HepG2 (cell line): ENCODE measurements around the gene NDUFAF8. TPM values are rescaled to one million over a fixed set of nuclear protein-coding genes. Genes with fewer than 3 reads are reported as not detected.
A peak's percentile ranks its signal among the peaks of the same experiment; 100 is the strongest.

Source experiments
- CCAR2 ChIP-seq: fragments of 200-400 bp; formaldehyde crosslinking; optimal IDR thresholded peaks from 2 replicates; pipeline ENCODE3; 2018; ENCODE audit warnings: low read depth, mild to moderate bottlenecking, low read length, moderate library complexity
- JARID2 ChIP-seq: sonication (generic); formaldehyde crosslinking; IDR thresholded peaks from 2 replicates; pipeline ENCODE4 v1.8.1; 2023; ENCODE audit warnings: missing genetic modification reagents, inconsistent platforms; ENCODE audit not compliant: insufficient replicate concordance
- MZF1 ChIP-seq: sonication (generic); formaldehyde crosslinking; IDR thresholded peaks from 2 replicates; pipeline ENCODE4 v1.8.1; 2023; ENCODE audit warnings: mild to moderate bottlenecking, missing genetic modification reagents, borderline replicate concordance
- NFE2L1 ChIP-seq: sonication (generic); formaldehyde crosslinking; IDR thresholded peaks from 2 replicates; pipeline ENCODE4 v1.4.0; 2020; ENCODE audit warnings: missing genetic modification reagents, mild to moderate bottlenecking, borderline replicate concordance
- NFE2L2 ChIP-seq: fragments of 150-350 bp; IDR thresholded peaks from 2 replicates; pipeline ENCODE4 v1.6.1; 2014; ENCODE audit warnings: low read length
- POLR2AphosphoS5 ChIP-seq: IDR thresholded peaks from 2 replicates; pipeline ENCODE4 v1.6.1; 2012; ENCODE audit warnings: low read depth, low read length
- STAG1 ChIP-seq: sonication (generic); formaldehyde crosslinking; IDR thresholded peaks from 2 replicates; pipeline ENCODE4 v1.4.0; 2020; ENCODE audit warnings: missing genetic modification reagents
- TAF1 ChIP-seq: sonication (generic); formaldehyde crosslinking; IDR thresholded peaks from 2 replicates; pipeline ENCODE4 v1.4.0; 2020; ENCODE audit warnings: missing genetic modification reagents
- TBX2 ChIP-seq: sonication (generic); formaldehyde crosslinking; IDR thresholded peaks from 2 replicates; pipeline ENCODE4 v1.5.0; 2020; ENCODE audit warnings: missing genetic modification reagents, mild to moderate bottlenecking, borderline replicate concordance
- ZNF142 ChIP-seq: sonication (generic); formaldehyde crosslinking; IDR thresholded peaks from 2 replicates; pipeline ENCODE4 v1.4.0; 2020; ENCODE audit warnings: missing genetic modification reagents
- ZNF33B ChIP-seq: sonication (generic); formaldehyde crosslinking; IDR thresholded peaks from 2 replicates; pipeline ENCODE4 v1.5.1; 2020; ENCODE audit warnings: mild to moderate bottlenecking, missing genetic modification reagents
- ZNF687 ChIP-seq: sonication (generic); formaldehyde crosslinking; IDR thresholded peaks from 2 replicates; pipeline ENCODE4 v1.5.1; 2020; ENCODE audit warnings: mild to moderate bottlenecking, missing genetic modification reagents, moderate library complexity
- ZNF883 ChIP-seq: sonication (generic); formaldehyde crosslinking; IDR thresholded peaks from 2 replicates; pipeline ENCODE4 v1.5.1; 2020; ENCODE audit warnings: mild to moderate bottlenecking, missing genetic modification reagents; ENCODE audit errors: not compliant biosample characterization
- polyA plus RNA-seq, 8 experiments: library from polyadenylated mRNA; depleted of rRNA in 3 of 8; stranded (reverse) in 7 of 8; unstranded in 1 of 8; fragments of >200 nt; fragmentation: Illumina TruSeq in 4 of 8; extraction: Trizol in 4 of 8; gene quantifications; 2 replicates each; pipeline versions ENCODE4 v1.2.1 to v1.2.3, GENCODE V29; 2011 to 2016; ENCODE audit warnings: low read depth in 4 of 8, missing spikeins in 1 of 8, mixed read lengths in 1 of 8; ENCODE audit not compliant: insufficient read depth in 1 of 8
- total RNA-seq, 5 experiments: library from RNA; depleted of rRNA; stranded (reverse); fragments of >200 nt; fragmentation: Illumina TruSeq; extraction: Trizol; gene quantifications; 2 replicates each; pipeline ENCODE4 v1.2.3, GENCODE V29; 2016; ENCODE audit warnings: low read depth in 1 of 5
- TF ChIP-seq, protein P1 (sequence below): sonication (generic); formaldehyde crosslinking; IDR thresholded peaks from 2 replicates; pipeline ENCODE4 v1.4.0; 2020; ENCODE audit warnings: missing genetic modification reagents
- TF ChIP-seq, protein P2 (sequence below): IDR thresholded peaks from 2 replicates; pipeline ENCODE4 v1.6.1; 2016; ENCODE audit warnings: missing compliant biosample characterization, missing genetic modification reagents, borderline replicate concordance

NDUFAF8 gene
- total and polyA plus RNA-seq, 2 of the 13 experiments (the other 11 are each of a cell fraction or from before 2014, with no cell fraction given), result 75.6 to 233 TPM

- TF ChIP-seq NFE2L1 (CRISPR knock-in tag) (no peak), NFE2L2 (no peak), STAG1 (CRISPR knock-in tag) (peak; percentile 88), CCAR2 (no peak), MZF1 (CRISPR knock-in tag) (no peak), ZNF687 (CRISPR knock-in tag) (peak; percentile 65), ZNF883 (peak; percentile 2), ZNF142 (no peak), ZNF33B (CRISPR knock-in tag) (no peak), JARID2 (no peak), POLR2AphosphoS5 (no peak), TAF1 (peak; percentile 39; the same call in 1 of the 2 replicates), TBX2 (CRISPR knock-in tag) (0 out of 2 replicates have a peak, but pooled peaks have one; percentile 69)
- TF ChIP-seq, protein P1, sequence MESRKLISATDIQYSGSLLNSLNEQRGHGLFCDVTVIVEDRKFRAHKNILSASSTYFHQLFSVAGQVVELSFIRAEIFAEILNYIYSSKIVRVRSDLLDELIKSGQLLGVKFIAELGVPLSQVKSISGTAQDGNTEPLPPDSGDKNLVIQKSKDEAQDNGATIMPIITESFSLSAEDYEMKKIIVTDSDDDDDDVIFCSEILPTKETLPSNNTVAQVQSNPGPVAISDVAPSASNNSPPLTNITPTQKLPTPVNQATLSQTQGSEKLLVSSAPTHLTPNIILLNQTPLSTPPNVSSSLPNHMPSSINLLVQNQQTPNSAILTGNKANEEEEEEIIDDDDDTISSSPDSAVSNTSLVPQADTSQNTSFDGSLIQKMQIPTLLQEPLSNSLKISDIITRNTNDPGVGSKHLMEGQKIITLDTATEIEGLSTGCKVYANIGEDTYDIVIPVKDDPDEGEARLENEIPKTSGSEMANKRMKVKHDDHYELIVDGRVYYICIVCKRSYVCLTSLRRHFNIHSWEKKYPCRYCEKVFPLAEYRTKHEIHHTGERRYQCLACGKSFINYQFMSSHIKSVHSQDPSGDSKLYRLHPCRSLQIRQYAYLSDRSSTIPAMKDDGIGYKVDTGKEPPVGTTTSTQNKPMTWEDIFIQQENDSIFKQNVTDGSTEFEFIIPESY (CRISPR knock-in tag), result peak; percentile 98
- TF ChIP-seq, protein P2, sequence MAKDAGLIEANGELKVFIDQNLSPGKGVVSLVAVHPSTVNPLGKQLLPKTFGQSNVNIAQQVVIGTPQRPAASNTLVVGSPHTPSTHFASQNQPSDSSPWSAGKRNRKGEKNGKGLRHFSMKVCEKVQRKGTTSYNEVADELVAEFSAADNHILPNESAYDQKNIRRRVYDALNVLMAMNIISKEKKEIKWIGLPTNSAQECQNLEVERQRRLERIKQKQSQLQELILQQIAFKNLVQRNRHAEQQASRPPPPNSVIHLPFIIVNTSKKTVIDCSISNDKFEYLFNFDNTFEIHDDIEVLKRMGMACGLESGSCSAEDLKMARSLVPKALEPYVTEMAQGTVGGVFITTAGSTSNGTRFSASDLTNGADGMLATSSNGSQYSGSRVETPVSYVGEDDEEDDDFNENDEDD (CRISPR knock-in tag), result no peak
Measured at GRCh38 chr17:81241648-81242420, 2.7 kb downstream of the NDUFAF8 start (continued).
